NCI-H2107 (cell line): Measurements from ENCODE around the gene RIC3.

Experiments used
- DNase-seq: peaks from one replicate; lab custom pipeline; 2025; lab: John Stamatoyannopoulos, UW

The RIC3 gene

GRCh38 chr11:8168485-8169257, at the start of gene RIC3:
Gene RIC3 (minus strand): TSS chr11:8169025. CDS start chr11:8168989, 36 bp downstream.
- DNase-seq: peak; percentile 63

GRCh38 chr11:8218409-8218808, 49.6 kb upstream of the RIC3 start:
- DNase-seq: no peak

- no peak for DNase-seq
These were observed 49.1 kb upstream of the RIC3 start for GRCh38 chr11:8217926-8218325.

GRCh38 chr11:8217136-8217535, 48.3 kb upstream of the RIC3 start:
- DNase-seq: no peak

GRCh38 chr11:8213376-8213775, 44.6 kb upstream of the RIC3 start:
- no peak for DNase-seq

- no peak for DNase-seq
These were observed 40.5 kb upstream of the RIC3 start for GRCh38 chr11:8209208-8209807.

- no peak for DNase-seq
These were observed 38.5 kb upstream of the RIC3 start for GRCh38 chr11:8207080-8208000.

- DNase-seq: peak; percentile 68
These were observed 37.6 kb upstream of the RIC3 start for GRCh38 chr11:8206251-8207079.

- no peak for DNase-seq
These were observed 36.7 kb upstream of the RIC3 start for GRCh38 chr11:8205566-8205965.

GRCh38 chr11:8204596-8204995, 35.8 kb upstream of the RIC3 start:
- no peak for DNase-seq

GRCh38 chr11:8204025-8204424, 35.2 kb upstream of the RIC3 start:
- DNase-seq: no peak

- DNase-seq: no peak
These were observed 34.5 kb upstream of the RIC3 start for GRCh38 chr11:8203414-8203715.

- DNase-seq: no peak
These were observed 33.9 kb upstream of the RIC3 start for GRCh38 chr11:8202516-8203413.

- no peak for DNase-seq
These were observed 33.0 kb upstream of the RIC3 start for GRCh38 chr11:8201644-8202365.

GRCh38 chr11:8199676-8200075, 30.9 kb upstream of the RIC3 start:
- no peak for DNase-seq

GRCh38 chr11:8196749-8197148, 27.9 kb upstream of the RIC3 start:
- no peak for DNase-seq

- no peak for DNase-seq
These were observed 26.1 kb upstream of the RIC3 start for GRCh38 chr11:8194956-8195355.

GRCh38 chr11:8192896-8193209, 24.0 kb upstream of the RIC3 start:
- no peak for DNase-seq

- DNase-seq: peak; percentile 51
These were observed 23.4 kb upstream of the RIC3 start for GRCh38 chr11:8192016-8192895.
